Ishikawa (cell line): ENCODE measurements around the gene ZBTB7C.

Experiments
- CEBPB ChIP-seq: IDR thresholded peaks from 2 replicates; pipeline ENCODE4 v1.6.1; 2012
- CREB1 ChIP-seq: IDR thresholded peaks from 2 replicates; pipeline ENCODE4 v1.6.1; 2012; ENCODE audit warnings: low read depth
- EP300 ChIP-seq: IDR thresholded peaks from 2 replicates; pipeline ENCODE4 v1.6.1; 2012; ENCODE audit warnings: borderline replicate concordance
- MAX ChIP-seq: IDR thresholded peaks from 2 replicates; pipeline ENCODE4 v1.6.1; 2012
- NFIC ChIP-seq: IDR thresholded peaks from 2 replicates; pipeline ENCODE4 v1.6.1; 2012
- TAF1 ChIP-seq: IDR thresholded peaks from 2 replicates; pipeline ENCODE4 v1.6.1; 2012; ENCODE audit warnings: low read depth, mild to moderate bottlenecking
- TF ChIP-seq, protein P1 (sequence below): IDR thresholded peaks from 2 replicates; pipeline ENCODE4 v1.6.1; 2012; ENCODE audit warnings: low read depth, mild to moderate bottlenecking

DNA sequence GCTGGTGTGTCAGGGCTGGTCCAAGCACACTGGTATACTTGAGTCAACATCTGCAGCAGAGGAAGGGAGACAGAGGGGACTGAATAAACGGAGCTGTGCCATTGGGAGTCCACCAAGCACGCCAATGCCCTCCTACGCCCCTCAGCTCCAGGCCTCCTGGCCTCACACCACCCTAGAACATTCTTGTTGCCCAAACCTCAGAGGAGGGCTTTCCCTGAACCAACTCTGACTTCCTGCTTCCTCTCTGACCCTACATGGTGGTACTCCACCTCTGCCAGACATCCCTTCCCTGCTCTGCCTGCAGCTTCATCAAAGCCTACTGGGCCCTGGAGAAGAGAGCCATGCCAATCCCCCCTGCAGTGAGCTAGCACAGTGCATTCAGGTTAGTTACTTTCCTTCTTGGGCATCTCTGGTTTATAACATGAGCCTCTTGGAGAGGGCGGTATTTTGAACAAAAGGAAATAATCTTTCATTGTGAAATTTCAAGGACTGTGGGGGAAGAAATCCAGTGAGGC lies 54.4 kb downstream of the ZBTB7C start:
- TF ChIP-seq CEBPB (no peak), TAF1 (no peak), EP300 (no peak), MAX (no peak), NFIC (no peak), CREB1 (no peak)
- TF ChIP-seq, protein P1, sequence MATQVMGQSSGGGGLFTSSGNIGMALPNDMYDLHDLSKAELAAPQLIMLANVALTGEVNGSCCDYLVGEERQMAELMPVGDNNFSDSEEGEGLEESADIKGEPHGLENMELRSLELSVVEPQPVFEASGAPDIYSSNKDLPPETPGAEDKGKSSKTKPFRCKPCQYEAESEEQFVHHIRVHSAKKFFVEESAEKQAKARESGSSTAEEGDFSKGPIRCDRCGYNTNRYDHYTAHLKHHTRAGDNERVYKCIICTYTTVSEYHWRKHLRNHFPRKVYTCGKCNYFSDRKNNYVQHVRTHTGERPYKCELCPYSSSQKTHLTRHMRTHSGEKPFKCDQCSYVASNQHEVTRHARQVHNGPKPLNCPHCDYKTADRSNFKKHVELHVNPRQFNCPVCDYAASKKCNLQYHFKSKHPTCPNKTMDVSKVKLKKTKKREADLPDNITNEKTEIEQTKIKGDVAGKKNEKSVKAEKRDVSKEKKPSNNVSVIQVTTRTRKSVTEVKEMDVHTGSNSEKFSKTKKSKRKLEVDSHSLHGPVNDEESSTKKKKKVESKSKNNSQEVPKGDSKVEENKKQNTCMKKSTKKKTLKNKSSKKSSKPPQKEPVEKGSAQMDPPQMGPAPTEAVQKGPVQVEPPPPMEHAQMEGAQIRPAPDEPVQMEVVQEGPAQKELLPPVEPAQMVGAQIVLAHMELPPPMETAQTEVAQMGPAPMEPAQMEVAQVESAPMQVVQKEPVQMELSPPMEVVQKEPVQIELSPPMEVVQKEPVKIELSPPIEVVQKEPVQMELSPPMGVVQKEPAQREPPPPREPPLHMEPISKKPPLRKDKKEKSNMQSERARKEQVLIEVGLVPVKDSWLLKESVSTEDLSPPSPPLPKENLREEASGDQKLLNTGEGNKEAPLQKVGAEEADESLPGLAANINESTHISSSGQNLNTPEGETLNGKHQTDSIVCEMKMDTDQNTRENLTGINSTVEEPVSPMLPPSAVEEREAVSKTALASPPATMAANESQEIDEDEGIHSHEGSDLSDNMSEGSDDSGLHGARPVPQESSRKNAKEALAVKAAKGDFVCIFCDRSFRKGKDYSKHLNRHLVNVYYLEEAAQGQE: no peak
